ENCODE results near the gene BTN1A1. TPM values are rescaled to one million over a fixed set of nuclear protein-coding genes. Genes with fewer than 3 reads are reported as not detected.
A peak's percentile ranks its signal among the peaks of the same experiment; 100 is the strongest.

The BTN1A1 gene
- polyA plus RNA-seq, 2 donors = not detected

GRCh38 chr6:26464014-26464413 is 36.1 kb upstream of the BTN1A1 start:
- H3K4me3 ChIP-seq (ENCODE audit: low read depth in 1 of 2, low read length in 2 of 2) = no peak overlapping the region
- H3K9me3 ChIP-seq (ENCODE audit: control insufficient read depth in 2 of 2, insufficient read depth in 1 of 2, low read depth in 1 of 2, low read length in 1 of 2) = no peaks in the 10 kb centered on the region
- H3K27me3 ChIP-seq (ENCODE audit: control insufficient read depth in 1 of 2, insufficient read depth in 2 of 2, low read length in 2 of 2) = no peaks in the 10 kb centered on the region
- peaks cover 16 to 42% of the 10 kb centered on the region in 2 donors for H3K36me3 ChIP-seq (ENCODE audit: control insufficient read depth in 2 of 2, insufficient read depth in 2 of 2, low read length in 1 of 2)
- peaks cover 0 to 9% of the 10 kb centered on the region in 2 donors for H3K4me1 ChIP-seq (ENCODE audit: control insufficient read depth in 2 of 2, insufficient read depth in 2 of 2, low read length in 1 of 2)
- no peak overlapping the region for H3K27ac ChIP-seq (ENCODE audit: low read depth in 2 of 2, low read length in 1 of 2)
- WGBS, 2 donors = 92 to 94% methylated on average over 4 of the region's 4 CpGs

DNA sequence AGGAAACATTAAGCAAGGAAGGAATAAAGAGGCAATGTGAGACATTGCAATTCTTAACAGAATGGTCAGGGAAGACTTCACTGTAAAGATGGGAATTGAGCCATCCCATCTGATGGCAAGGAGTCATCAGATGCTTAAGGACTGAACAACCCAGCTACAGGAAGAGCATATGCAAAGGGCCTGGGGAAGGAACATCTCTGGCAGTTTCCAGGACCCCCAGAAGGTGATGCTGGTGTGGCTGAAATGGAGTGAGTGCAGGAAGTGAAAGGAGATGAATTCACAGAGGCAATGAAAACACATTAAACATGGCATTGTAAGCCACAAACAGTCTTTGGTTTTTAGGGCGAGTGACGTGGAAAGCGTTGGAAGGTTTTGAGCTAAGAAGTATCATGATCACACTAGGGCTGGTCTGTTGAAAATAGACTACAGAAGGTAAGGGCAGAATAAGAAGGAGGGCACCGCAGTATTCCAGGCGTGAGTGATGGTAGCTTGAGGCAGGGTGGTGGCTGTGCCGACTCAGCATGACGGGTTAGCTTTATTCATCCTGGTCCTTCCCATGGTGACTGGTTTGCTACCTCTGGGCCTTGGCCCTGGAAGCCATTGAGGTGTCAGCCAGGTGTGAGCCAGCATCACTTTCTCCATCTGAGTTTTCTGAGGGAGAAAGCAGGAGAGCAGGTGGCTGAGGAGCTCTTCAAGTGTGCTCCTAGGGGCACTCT is 35.5 kb upstream of the BTN1A1 start:
- Histone ChIP-seq H3K4me3 (ENCODE audit: low read depth in 1 of 2, low read length in 2 of 2) (no peak overlapping the region), H3K4me1 (ENCODE audit: control insufficient read depth in 2 of 2, insufficient read depth in 2 of 2, low read length in 1 of 2) (peaks cover 0 to 5% of the 10 kb centered on the region in 2 donors), H3K27ac (ENCODE audit: low read depth in 2 of 2, low read length in 1 of 2) (no peak overlapping the region), H3K36me3 (ENCODE audit: control insufficient read depth in 2 of 2, insufficient read depth in 2 of 2, low read length in 1 of 2) (peaks cover 16 to 39% of the 10 kb centered on the region in 2 donors), H3K27me3 (ENCODE audit: control insufficient read depth in 1 of 2, insufficient read depth in 2 of 2, low read length in 2 of 2) (no peaks in the 10 kb centered on the region), H3K9me3 (ENCODE audit: control insufficient read depth in 2 of 2, insufficient read depth in 1 of 2, low read depth in 1 of 2, low read length in 1 of 2) (no peaks in the 10 kb centered on the region)
- WGBS, 2 donors = 96 to 98% methylated on average over 7 of the region's 7 CpGs

DNA sequence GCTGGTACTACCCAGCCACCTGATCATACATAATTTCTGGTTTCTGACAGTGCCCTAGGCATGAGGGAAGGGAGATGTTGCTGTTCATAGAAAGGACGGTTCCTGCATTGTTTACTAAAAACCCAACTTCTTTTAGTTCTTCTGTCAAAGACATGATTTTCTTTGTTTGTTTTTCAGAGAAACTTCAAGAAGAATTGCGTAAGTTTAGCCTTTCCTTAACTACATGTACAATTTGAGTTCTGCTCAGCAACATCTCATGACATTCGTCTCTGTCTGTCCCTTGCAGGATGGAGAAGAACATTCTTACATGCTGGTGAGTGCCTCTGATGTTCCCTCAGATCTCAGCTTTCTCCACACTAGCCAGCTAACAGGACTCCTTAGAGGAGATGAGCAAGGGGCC is 34.3 kb upstream of the BTN1A1 start:
- peaks cover 16 to 36% of the 10 kb centered on the region in 2 donors for H3K36me3 ChIP-seq (ENCODE audit: control insufficient read depth in 2 of 2, insufficient read depth in 2 of 2, low read length in 1 of 2)
- H3K9me3 ChIP-seq (ENCODE audit: control insufficient read depth in 2 of 2, insufficient read depth in 1 of 2, low read depth in 1 of 2, low read length in 1 of 2) = no peaks in the 10 kb centered on the region
- 87 to 93% methylated on average over 3 of the region's 3 CpGs for WGBS, 2 donors
- H3K4me1 ChIP-seq (ENCODE audit: control insufficient read depth in 2 of 2, insufficient read depth in 2 of 2, low read length in 1 of 2) = peaks cover 0 to 2% of the 10 kb centered on the region in 2 donors
- no peaks in the 10 kb centered on the region for H3K27me3 ChIP-seq (ENCODE audit: control insufficient read depth in 1 of 2, insufficient read depth in 2 of 2, low read length in 2 of 2)
- no peak overlapping the region for H3K27ac ChIP-seq (ENCODE audit: low read depth in 2 of 2, low read length in 1 of 2)
- no peak overlapping the region for H3K4me3 ChIP-seq (ENCODE audit: low read depth in 1 of 2, low read length in 2 of 2)

DNA sequence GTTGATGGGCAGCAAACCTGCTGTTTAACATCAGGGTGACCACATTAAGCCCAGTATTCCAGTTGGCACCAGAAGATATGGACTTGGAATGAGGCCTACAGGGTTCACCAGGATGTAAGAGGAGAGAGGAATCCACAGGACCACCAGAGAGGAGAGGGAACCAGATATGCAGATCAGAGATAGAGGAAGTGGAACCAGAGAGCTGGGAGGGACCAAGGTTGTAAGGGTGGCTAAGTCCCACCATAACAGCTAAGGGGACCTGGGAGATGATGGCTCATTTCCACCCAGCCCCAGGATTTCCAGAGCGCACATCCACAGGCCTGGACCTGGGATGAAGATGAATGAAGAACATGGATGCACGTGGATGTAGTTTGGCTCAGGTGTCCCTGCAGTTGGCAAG is 31.3 kb upstream of the BTN1A1 start:
- peaks cover 14 to 25% of the 10 kb centered on the region in 2 donors for H3K36me3 ChIP-seq (ENCODE audit: control insufficient read depth in 2 of 2, insufficient read depth in 2 of 2, low read length in 1 of 2)
- H3K4me1 ChIP-seq (ENCODE audit: control insufficient read depth in 2 of 2, insufficient read depth in 2 of 2, low read length in 1 of 2) = no peaks in the 10 kb centered on the region
- H3K4me3 ChIP-seq (ENCODE audit: low read depth in 1 of 2, low read length in 2 of 2) = no peak overlapping the region
- no peak overlapping the region for H3K27ac ChIP-seq (ENCODE audit: low read depth in 2 of 2, low read length in 1 of 2)
- WGBS, 2 donors = 83 to 88% methylated on average over 2 of the region's 2 CpGs
- H3K9me3 ChIP-seq (ENCODE audit: control insufficient read depth in 2 of 2, insufficient read depth in 1 of 2, low read depth in 1 of 2, low read length in 1 of 2) = no peaks in the 10 kb centered on the region
- no peaks in the 10 kb centered on the region for H3K27me3 ChIP-seq (ENCODE audit: control insufficient read depth in 1 of 2, insufficient read depth in 2 of 2, low read length in 2 of 2)

- no peaks in the 10 kb centered on the region for H3K27me3 ChIP-seq (ENCODE audit: control insufficient read depth in 1 of 2, insufficient read depth in 2 of 2, low read length in 2 of 2)
- 81 to 82% methylated on average over 4 of the region's 4 CpGs for WGBS, 2 donors
- peaks cover 5 to 18% of the 10 kb centered on the region in 2 donors for H3K36me3 ChIP-seq (ENCODE audit: control insufficient read depth in 2 of 2, insufficient read depth in 2 of 2, low read length in 1 of 2)
- H3K9me3 ChIP-seq (ENCODE audit: control insufficient read depth in 2 of 2, insufficient read depth in 1 of 2, low read depth in 1 of 2, low read length in 1 of 2) = no peaks in the 10 kb centered on the region
- no peak overlapping the region for H3K27ac ChIP-seq (ENCODE audit: low read depth in 2 of 2, low read length in 1 of 2)
- H3K4me3 ChIP-seq (ENCODE audit: low read depth in 1 of 2, low read length in 2 of 2) = no peak overlapping the region
- no peaks in the 10 kb centered on the region for H3K4me1 ChIP-seq (ENCODE audit: control insufficient read depth in 2 of 2, insufficient read depth in 2 of 2, low read length in 1 of 2)
Measured at GRCh38 chr6:26470643-26471042, 29.5 kb upstream of the BTN1A1 start.

DNA sequence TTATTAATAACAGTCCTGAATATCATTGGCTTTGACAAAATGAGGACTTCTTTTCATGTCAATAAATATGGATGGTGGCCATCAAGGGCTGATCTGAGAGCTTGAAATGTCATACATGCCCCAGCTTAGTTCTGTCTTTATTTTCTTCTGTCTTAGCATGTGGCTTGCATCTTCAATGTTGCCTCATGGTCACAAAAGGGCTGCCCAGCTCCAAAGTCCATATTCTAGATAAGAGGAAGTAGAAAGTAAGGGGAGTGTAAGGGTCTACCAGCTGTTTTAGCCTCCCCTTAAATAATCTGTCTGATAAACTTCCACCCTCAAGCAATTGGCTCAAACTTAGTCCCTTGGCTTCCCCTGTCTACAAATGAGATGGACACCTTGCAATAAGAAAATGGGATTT is 28.1 kb upstream of the BTN1A1 start:
- Histone ChIP-seq H3K27ac (ENCODE audit: low read depth in 2 of 2, low read length in 1 of 2) (no peak overlapping the region), H3K4me1 (ENCODE audit: control insufficient read depth in 2 of 2, insufficient read depth in 2 of 2, low read length in 1 of 2) (no peaks in the 10 kb centered on the region), H3K4me3 (ENCODE audit: low read depth in 1 of 2, low read length in 2 of 2) (no peak overlapping the region), H3K9me3 (ENCODE audit: control insufficient read depth in 2 of 2, insufficient read depth in 1 of 2, low read depth in 1 of 2, low read length in 1 of 2) (no peaks in the 10 kb centered on the region), H3K36me3 (ENCODE audit: control insufficient read depth in 2 of 2, insufficient read depth in 2 of 2, low read length in 1 of 2) (peaks cover 5 to 13% of the 10 kb centered on the region in 2 donors), H3K27me3 (ENCODE audit: control insufficient read depth in 1 of 2, insufficient read depth in 2 of 2, low read length in 2 of 2) (no peaks in the 10 kb centered on the region)

GRCh38 chr6:26472549-26473290 is 27.4 kb upstream of the BTN1A1 start:
- Histone ChIP-seq H3K9me3 (ENCODE audit: control insufficient read depth in 2 of 2, insufficient read depth in 1 of 2, low read depth in 1 of 2, low read length in 1 of 2) (no peaks in the 10 kb centered on the region), H3K27me3 (ENCODE audit: control insufficient read depth in 1 of 2, insufficient read depth in 2 of 2, low read length in 2 of 2) (no peaks in the 10 kb centered on the region), H3K27ac (ENCODE audit: low read depth in 2 of 2, low read length in 1 of 2) (peak overlapping the region; percentile 30 to 62), H3K36me3 (ENCODE audit: control insufficient read depth in 2 of 2, insufficient read depth in 2 of 2, low read length in 1 of 2) (peaks cover 5 to 10% of the 10 kb centered on the region in 2 donors), H3K4me3 (ENCODE audit: low read depth in 1 of 2, low read length in 2 of 2) (no peak overlapping the region), H3K4me1 (ENCODE audit: control insufficient read depth in 2 of 2, insufficient read depth in 2 of 2, low read length in 1 of 2) (no peaks in the 10 kb centered on the region)
- 92 to 95% methylated on average over 4 of the region's 4 CpGs for WGBS, 2 donors

- Histone ChIP-seq H3K27me3 (ENCODE audit: control insufficient read depth in 1 of 2, insufficient read depth in 2 of 2, low read length in 2 of 2) (no peaks in the 10 kb centered on the region), H3K9me3 (ENCODE audit: control insufficient read depth in 2 of 2, insufficient read depth in 1 of 2, low read depth in 1 of 2, low read length in 1 of 2) (no peaks in the 10 kb centered on the region), H3K4me3 (ENCODE audit: low read depth in 1 of 2, low read length in 2 of 2) (peak overlapping the region in 1 of 2 donors; percentile 44), H3K4me1 (ENCODE audit: control insufficient read depth in 2 of 2, insufficient read depth in 2 of 2, low read length in 1 of 2) (no peaks in the 10 kb centered on the region), H3K36me3 (ENCODE audit: control insufficient read depth in 2 of 2, insufficient read depth in 2 of 2, low read length in 1 of 2) (peaks cover 2 to 4% of the 10 kb centered on the region in 2 donors), H3K27ac (ENCODE audit: low read depth in 2 of 2, low read length in 1 of 2) (peak overlapping the region in 1 of 2 donors; percentile 52)
- WGBS, 2 donors = 60 to 68% methylated on average over 1 of the region's 1 CpG
Measured at GRCh38 chr6:26473429-26473757, 26.7 kb upstream of the BTN1A1 start.

DNA sequence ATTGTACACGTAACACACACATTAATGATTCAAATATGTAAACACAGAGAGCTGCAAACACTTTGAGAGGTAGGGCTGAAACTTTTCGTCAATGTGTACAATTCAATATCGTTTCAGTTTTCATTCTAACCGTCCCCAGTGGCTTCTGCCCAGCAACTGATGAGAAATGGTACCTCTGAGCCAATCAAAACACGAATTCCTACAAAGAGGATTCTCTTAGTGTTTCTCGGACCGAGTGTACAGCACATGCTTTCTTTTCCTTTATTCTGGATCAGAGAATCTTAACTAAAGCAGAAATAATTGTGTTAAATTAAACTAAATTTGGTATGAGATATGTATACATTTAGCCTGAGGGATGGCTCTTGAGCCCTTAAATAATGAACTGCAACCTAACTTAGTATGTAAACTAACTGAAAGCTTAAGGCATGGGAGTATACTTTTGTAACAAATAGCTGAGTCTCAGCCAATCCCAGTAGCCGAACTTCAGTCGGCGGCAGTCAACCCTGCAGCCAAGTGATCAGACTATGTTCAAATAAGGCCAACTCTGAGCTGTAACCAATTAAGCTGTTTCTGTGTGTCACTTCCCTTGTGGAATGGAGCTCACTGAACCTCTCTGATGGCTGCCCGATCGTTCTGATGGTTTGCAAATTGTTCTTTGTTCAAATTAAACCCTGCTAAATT is 26.2 kb upstream of the BTN1A1 start:
- WGBS, 2 donors = 0 to 1% methylated on average over 12 of the region's 12 CpGs
- Histone ChIP-seq H3K27me3 (ENCODE audit: control insufficient read depth in 1 of 2, insufficient read depth in 2 of 2, low read length in 2 of 2) (no peaks in the 10 kb centered on the region), H3K36me3 (ENCODE audit: control insufficient read depth in 2 of 2, insufficient read depth in 2 of 2, low read length in 1 of 2) (no peaks in the 10 kb centered on the region), H3K4me1 (ENCODE audit: control insufficient read depth in 2 of 2, insufficient read depth in 2 of 2, low read length in 1 of 2) (no peaks in the 10 kb centered on the region), H3K9me3 (ENCODE audit: control insufficient read depth in 2 of 2, insufficient read depth in 1 of 2, low read depth in 1 of 2, low read length in 1 of 2) (no peaks in the 10 kb centered on the region), H3K27ac (ENCODE audit: low read depth in 2 of 2, low read length in 1 of 2) (peak overlapping the region; percentile 89 to 95), H3K4me3 (ENCODE audit: low read depth in 1 of 2, low read length in 2 of 2) (peak overlapping the region in 1 of 2 donors; percentile 44)

All from esophagus (tissue), 2 donors.